Spleen (tissue), 11 donors: ENCODE results near the gene C15orf62. TPM values are rescaled to one million over a fixed set of nuclear protein-coding genes. Genes with fewer than 3 reads are reported as not detected.

Experiments used
- DNase-seq: peaks from one replicate; pipeline ENCODE4 v3.0.0-alpha.2; 2020
- H3K27ac ChIP-seq, 8 donors: fragments of 200-600 bp; sonication (generic) in 7 of 8; 1 replicate in 4 of 8; 2 replicates in 4 of 8; pipeline versions ENCODE4 v1.5.0 to v1.8.0; 2016 to 2021; ENCODE audit warnings: inconsistent platforms in 4 of 8, mild to moderate bottlenecking in 4 of 8, moderate library complexity in 1 of 8
- H3K27me3 ChIP-seq, 7 donors: fragments of 200-600 bp; sonication (generic) in 6 of 7; replicated peaks in 1 of 7; 1 replicate in 4 of 7; 2 replicates in 3 of 7; pipeline versions ENCODE4 v1.5.0 to v1.8.0; 2016 to 2021; ENCODE audit warnings: inconsistent platforms in 3 of 7, mild to moderate bottlenecking in 1 of 7
- H3K36me3 ChIP-seq, 6 donors: fragments of 200-600 bp; sonication (generic) in 5 of 6; 1 replicate in 4 of 6; 2 replicates in 2 of 6; pipeline versions ENCODE4 v1.5.0 to v1.8.0; 2016 to 2021; ENCODE audit warnings: inconsistent platforms in 2 of 6
- H3K4me1 ChIP-seq, 6 donors: fragments of 200-600 bp; sonication (generic) in 5 of 6; 1 replicate in 3 of 6; 2 replicates in 3 of 6; pipeline versions ENCODE4 v1.5.0 to v1.8.0; 2016 to 2021; ENCODE audit warnings: inconsistent platforms in 3 of 6
- H3K4me3 ChIP-seq, 8 donors: fragments of 200-600 bp; sonication (generic) in 7 of 8; 1 replicate in 4 of 8; 2 replicates in 4 of 8; pipeline versions ENCODE4 v1.5.0 to v1.8.0; 2016 to 2021; ENCODE audit warnings: inconsistent platforms in 4 of 8, mild to moderate bottlenecking in 4 of 8, moderate library complexity in 2 of 8
- H3K9me3 ChIP-seq, 8 donors: fragments of 200-600 bp; sonication (generic) in 7 of 8; 1 replicate in 4 of 8; 2 replicates in 4 of 8; pipeline versions ENCODE4 v1.5.0 to v1.8.0; 2016 to 2021; ENCODE audit warnings: inconsistent platforms in 4 of 8
- POLR2A ChIP-seq, 3 donors: fragments of 450-650 bp; IDR thresholded peaks; one replicate each; pipeline ENCODE4 v1.5.1; 2017; ENCODE audit warnings: antibody characterized with exemption in 3 of 3, mild to moderate bottlenecking in 1 of 3
- POLR2AphosphoS5 ChIP-seq, 3 donors: sonication (generic); formaldehyde crosslinking; IDR thresholded peaks; one replicate each; pipeline ENCODE4 v1.5.1; 2017; ENCODE audit warnings: antibody characterized with exemption in 3 of 3
- WGBS, 5 donors: extraction: QIAGEN DNeasy Blood & Tissue Kit in 3 of 5; methylation state at CpG; one replicate each; pipeline versions ENCODE4 v1.1.5 to v1.1.7; 2013 to 2018; 5-methylcytosine and 5-hydroxymethylcytosine counted together
- intact Hi-C: fragments of 100-400 bp; cut with DNase I; formaldehyde crosslinking; loops from one replicate; pipeline ENCODE4 v1.15.0; 2023; ENCODE audit warnings: low total_unique reads
- polyA plus RNA-seq, 3 donors: library from polyadenylated mRNA; stranded (reverse); fragments of 200-250 nt; gene quantifications; one replicate each; pipeline ENCODE4 v1.2.1, GENCODE V29; 2013
- total RNA-seq, 7 donors: library from RNA; depleted of rRNA in 3 of 7; stranded (reverse); fragments of >200 nt in 3 of 7; fragmentation: NEBNext Ultra II Directional in 4 of 7; extraction: Animal tissue kit (Norgen Biotek cat#: 25700) in 4 of 7; gene quantifications; one replicate each; pipeline versions ENCODE4 v1.1.0 to v1.2.1, GENCODE V29; 2016 to 2021
- TF ChIP-seq, protein P1 (sequence below), 11 experiments: fragments of 200-600 bp in 7 of 11; fragments of 450-650 bp in 4 of 11; sonication (generic) in 4 of 11; IDR thresholded peaks in 8 of 11; conservative IDR thresholded peaks in 3 of 11; 1 replicate in 7 of 11; 2 replicates in 4 of 11; pipeline versions ENCODE4 v1.4.0 to v1.8.0; 2016 to 2021; ENCODE audit warnings: antibody characterized with exemption in 11 of 11, inconsistent platforms in 4 of 11, mild to moderate bottlenecking in 1 of 11
- donor health status: healthy with polysubstance abuse.
- donor health status: DM: no; HTN: no; CAD: no; lungs with moderate emphysema.
- donor health status: DM: no; HTN: no; CAD: no.
- donor health status: Bipolar disorder and iron deficiency.
- donor health status: healthy.
- donor health status: DM: no; HTN: no; CAD: no.
- donor health status: DM: yes; HTN: yes; CAD: no.

The C15orf62 gene
- total and polyA plus RNA-seq, 10 donors, result 0.20 to 0.66 (median 0.38) TPM; not detected in 1

DNA sequence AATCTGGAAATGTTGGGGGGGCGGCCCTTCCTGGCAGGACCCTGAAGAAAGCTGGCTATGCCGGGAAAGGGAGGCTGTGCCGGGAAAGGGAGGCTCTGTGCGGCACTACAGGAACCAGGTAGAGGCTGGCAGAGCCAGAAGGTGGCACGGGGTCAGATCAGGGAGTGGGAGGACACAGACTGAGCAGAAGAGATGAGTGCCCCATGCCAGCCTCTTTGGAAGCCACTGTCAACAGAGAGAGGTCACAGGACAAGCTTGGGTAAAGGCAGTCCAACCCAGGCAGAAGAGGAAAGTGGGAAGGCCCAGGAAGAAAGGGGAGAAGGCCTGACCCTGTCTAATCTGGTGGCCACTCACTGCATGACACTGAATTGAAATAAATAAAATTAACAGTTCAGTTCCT is 1.5 kb downstream of the C15orf62 start:
- Histone ChIP-seq H3K4me1 (peaks cover 9 to 51% (median 32%) of the 10 kb centered on the region in 6 donors), H3K27me3 (no peaks in the 10 kb centered on the region), H3K9me3 (no peaks in the 10 kb centered on the region), H3K4me3 (no peak overlapping the region), H3K36me3 (peaks cover 0 to 94% (median 52%) of the 10 kb centered on the region in 6 donors), H3K27ac (no peak overlapping the region)
- intact Hi-C loops, result no loop called here
- no peak for DNase-seq
- WGBS, 5 donors, result 87 to 96% (median 94%) methylated on average over 5 of the region's 5 CpGs
- TF ChIP-seq, protein P1, sequence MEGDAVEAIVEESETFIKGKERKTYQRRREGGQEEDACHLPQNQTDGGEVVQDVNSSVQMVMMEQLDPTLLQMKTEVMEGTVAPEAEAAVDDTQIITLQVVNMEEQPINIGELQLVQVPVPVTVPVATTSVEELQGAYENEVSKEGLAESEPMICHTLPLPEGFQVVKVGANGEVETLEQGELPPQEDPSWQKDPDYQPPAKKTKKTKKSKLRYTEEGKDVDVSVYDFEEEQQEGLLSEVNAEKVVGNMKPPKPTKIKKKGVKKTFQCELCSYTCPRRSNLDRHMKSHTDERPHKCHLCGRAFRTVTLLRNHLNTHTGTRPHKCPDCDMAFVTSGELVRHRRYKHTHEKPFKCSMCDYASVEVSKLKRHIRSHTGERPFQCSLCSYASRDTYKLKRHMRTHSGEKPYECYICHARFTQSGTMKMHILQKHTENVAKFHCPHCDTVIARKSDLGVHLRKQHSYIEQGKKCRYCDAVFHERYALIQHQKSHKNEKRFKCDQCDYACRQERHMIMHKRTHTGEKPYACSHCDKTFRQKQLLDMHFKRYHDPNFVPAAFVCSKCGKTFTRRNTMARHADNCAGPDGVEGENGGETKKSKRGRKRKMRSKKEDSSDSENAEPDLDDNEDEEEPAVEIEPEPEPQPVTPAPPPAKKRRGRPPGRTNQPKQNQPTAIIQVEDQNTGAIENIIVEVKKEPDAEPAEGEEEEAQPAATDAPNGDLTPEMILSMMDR (IDR thresholded peaks at IDR 0.05 in 8 of 11, conservative IDR thresholded peaks at IDR 0.05 in 3 of 11), result no peak
- TF ChIP-seq POLR2AphosphoS5 (IDR thresholded peaks at IDR 0.05), result no peak
- TF ChIP-seq POLR2A (IDR thresholded peaks at IDR 0.05), result no peak

DNA sequence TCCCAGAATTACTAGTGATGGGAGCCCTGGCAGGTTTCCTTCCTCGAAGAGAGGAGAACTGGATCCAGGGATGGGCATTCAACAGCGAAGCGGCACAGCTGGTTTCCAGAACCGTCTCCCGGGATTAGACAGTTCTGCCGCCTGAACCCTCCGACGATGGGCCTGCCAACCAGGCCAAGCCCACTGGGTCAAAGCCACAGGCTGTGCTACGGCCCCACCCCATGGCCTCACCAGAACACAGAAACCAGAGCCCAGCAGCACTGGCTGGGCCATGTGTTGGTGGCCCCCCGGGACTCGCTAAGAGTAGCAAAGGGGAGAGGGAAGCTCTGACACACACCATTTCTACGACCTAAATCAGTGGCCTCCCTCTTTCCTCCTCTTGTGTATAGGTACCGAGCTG is 2.2 kb downstream of the C15orf62 start:
- Histone ChIP-seq H3K9me3 (no peaks in the 10 kb centered on the region), H3K36me3 (peaks cover 0 to 94% (median 60%) of the 10 kb centered on the region in 6 donors), H3K4me1 (peaks cover 9 to 51% (median 33%) of the 10 kb centered on the region in 6 donors), H3K4me3 (no peak overlapping the region), H3K27ac (no peak overlapping the region), H3K27me3 (no peaks in the 10 kb centered on the region)
- TF ChIP-seq, protein P1 (IDR thresholded peaks at IDR 0.05 in 8 of 11, conservative IDR thresholded peaks at IDR 0.05 in 3 of 11), result no peak
- no peak for TF ChIP-seq POLR2A (IDR thresholded peaks at IDR 0.05)
- TF ChIP-seq POLR2AphosphoS5 (IDR thresholded peaks at IDR 0.05), result no peak
- DNase-seq, result no peak
- intact Hi-C loops, result no loop called here
- WGBS, 5 donors, result 88 to 97% (median 92%) methylated on average over 9 to 13 of the region's 13 CpGs

DNA sequence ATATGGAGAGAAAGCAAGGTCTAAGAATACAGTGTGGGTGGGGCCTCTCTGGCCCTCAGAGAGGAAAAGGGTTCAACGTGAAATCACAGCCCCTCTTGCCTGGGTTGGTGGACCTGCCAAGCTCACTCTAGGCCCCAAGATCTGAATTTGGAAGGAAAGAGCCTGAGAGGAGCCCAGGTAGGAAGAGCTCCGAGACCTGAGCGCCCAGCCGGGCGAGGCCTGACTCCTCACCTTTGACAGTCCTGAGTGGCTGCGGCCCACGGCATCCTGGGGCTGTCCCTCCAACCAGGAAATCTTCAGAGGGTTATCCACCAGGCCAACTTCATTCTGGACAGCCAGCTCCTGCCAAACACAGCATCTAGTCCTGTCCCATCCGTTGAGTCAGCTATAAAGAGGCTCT is 3.7 kb downstream of the C15orf62 start:
- H3K4me3 ChIP-seq, result no peak overlapping the region
- 90 to 97% (median 91%) methylated on average over 8 of the region's 8 CpGs for WGBS, 5 donors
- intact Hi-C loops, result no loop called here
- H3K9me3 ChIP-seq, result no peaks in the 10 kb centered on the region
- H3K27ac ChIP-seq, result no peak overlapping the region
- peaks cover 0 to 94% (median 67%) of the 10 kb centered on the region in 6 donors for H3K36me3 ChIP-seq
- no peaks in the 10 kb centered on the region for H3K27me3 ChIP-seq
- peaks cover 8 to 44% (median 24%) of the 10 kb centered on the region in 6 donors for H3K4me1 ChIP-seq
- DNase-seq, result peak; percentile 66
- TF ChIP-seq, protein P1 (IDR thresholded peaks at IDR 0.05 in 8 of 11, conservative IDR thresholded peaks at IDR 0.05 in 3 of 11), result no peak
- no peak for TF ChIP-seq POLR2AphosphoS5 (IDR thresholded peaks at IDR 0.05)

DNA sequence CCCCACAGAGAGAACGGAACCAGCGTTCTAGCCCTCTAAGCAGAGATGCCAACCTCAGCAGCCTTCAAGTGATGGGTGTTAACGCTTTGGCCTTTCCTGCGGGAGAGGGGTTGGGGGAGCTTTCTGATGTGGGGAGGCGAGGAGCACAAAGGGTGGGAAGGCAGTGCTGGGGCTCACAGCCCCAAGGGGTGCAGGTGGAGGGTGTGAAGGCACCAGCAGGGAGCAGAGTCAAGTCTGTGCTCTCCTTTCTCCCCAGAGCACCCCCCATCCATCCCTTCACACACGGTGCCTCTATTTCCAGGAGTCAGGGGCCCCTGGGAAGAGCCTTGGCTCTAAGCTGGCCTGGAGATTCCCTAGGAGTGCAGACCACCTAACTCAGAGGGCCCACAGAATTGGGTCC is 4.1 kb downstream of the C15orf62 start:
- WGBS, 5 donors, result 90 to 100% (median 94%) methylated on average over 6 of the region's 6 CpGs
- H3K27ac ChIP-seq, result no peak overlapping the region
- H3K9me3 ChIP-seq, result no peaks in the 10 kb centered on the region
- H3K4me1 ChIP-seq, result peaks cover 4 to 40% (median 20%) of the 10 kb centered on the region in 6 donors
- intact Hi-C loops, result no loop called here
- H3K27me3 ChIP-seq, result no peaks in the 10 kb centered on the region
- H3K4me3 ChIP-seq, result no peak overlapping the region
- TF ChIP-seq POLR2AphosphoS5 (IDR thresholded peaks at IDR 0.05), result no peak
- TF ChIP-seq, protein P1 (IDR thresholded peaks at IDR 0.05 in 8 of 11, conservative IDR thresholded peaks at IDR 0.05 in 3 of 11), result no peak
- no peak for TF ChIP-seq POLR2A (IDR thresholded peaks at IDR 0.05)
- peaks cover 0 to 96% (median 71%) of the 10 kb centered on the region in 6 donors for H3K36me3 ChIP-seq
- DNase-seq, result peak; percentile 28
